Germinal center (tissue), 1 donor: ENCODE measurements around the gene VPS13A.
A peak's percentile ranks its signal among the peaks of the same experiment; 100 is the strongest.

ENCODE experiments used
- DNase-seq: peaks from one replicate; pipeline ENCODE4 v3.0.0; 2012; ENCODE audit warnings: mixed read lengths, low spot score

VPS13A gene

GRCh38 chr9:77457916-77458592 lies 280.7 kb downstream of the VPS13A start:
- peak; percentile 69 for DNase-seq

- DNase-seq: no peak
These were observed 283.6 kb downstream of the VPS13A start for GRCh38 chr9:77460938-77461337.

GRCh38 chr9:77462066-77462465 lies 284.7 kb downstream of the VPS13A start:
- DNase-seq: no peak

- no peak for DNase-seq
These were observed 285.8 kb downstream of the VPS13A start for GRCh38 chr9:77463151-77463550.

- no peak for DNase-seq
These were observed 287.3 kb downstream of the VPS13A start for GRCh38 chr9:77464661-77465060.

DNA sequence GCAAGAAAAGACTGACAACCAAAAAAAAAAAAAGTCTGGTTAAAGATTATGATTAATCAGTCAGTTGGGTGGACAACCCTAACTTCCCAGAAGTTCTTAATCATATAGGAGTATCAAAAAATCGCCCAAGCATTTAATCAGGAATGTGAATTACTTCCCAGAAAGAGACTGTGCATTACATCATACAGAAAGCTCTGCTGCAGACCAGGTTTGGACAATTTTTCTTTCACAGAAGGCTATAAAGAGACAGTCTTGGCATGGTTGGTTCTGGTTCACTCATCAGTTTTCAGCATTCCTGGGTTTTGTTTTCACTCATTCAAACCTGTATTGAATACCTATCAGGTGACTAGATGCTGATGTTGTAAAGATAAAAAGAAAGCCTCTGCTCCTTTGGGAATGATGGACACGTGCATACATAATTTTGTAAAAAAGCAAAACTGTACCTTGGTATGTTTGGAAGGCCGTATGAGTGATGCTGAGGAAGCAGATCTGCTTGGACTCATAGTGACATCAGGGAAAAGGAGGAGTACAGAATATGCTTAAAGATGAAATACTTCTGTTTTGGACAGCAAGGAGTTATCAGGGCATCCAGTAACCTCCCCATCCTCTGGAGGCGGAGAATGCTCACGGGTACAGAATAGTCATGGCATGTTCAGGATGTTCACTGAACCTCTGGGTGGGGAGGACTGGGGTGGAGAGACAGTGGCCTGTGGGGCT lies 292.3 kb downstream of the VPS13A start:
- DNase-seq: no peak
